ENCODE measurements around the gene ZNF444.

Gene ZNF444

DNA sequence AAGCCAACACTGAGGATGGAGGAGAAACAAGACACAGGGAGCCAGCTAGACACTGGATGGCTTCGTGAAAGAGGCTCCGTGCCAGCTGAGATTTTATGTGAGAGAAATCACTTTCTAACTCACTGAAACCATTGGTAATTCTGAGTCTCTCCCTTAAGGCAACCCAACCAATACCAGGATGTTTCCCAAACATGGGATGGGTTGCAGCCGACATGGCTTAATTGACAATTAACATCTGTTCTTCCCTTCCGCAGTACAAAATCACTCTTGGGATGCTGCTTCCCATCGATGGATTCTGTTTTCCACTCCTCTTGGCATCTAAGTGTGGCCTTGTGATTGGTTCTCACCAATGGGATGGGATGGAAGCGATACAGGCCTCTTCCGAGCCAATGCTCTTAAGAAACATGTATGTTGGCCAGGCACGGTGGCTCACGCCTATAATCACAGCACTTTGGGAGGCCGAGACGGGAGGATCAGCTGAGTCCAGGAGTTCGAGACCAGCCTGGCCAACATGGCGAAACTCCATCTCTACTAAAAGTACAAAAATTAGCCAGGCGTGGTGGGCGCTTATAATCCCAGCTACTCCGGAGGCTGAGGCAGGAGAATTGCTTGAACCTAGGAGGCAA, 17.7 kb upstream of the ZNF444 start:
- no peak for DNase-seq (ENCODE audit: low spot score)

- DNase-seq (ENCODE audit: low spot score): no peak
Observed at GRCh38 chr19:56124578-56124977, 16.5 kb upstream of the ZNF444 start.

GRCh38 chr19:56125806-56126590, 15.1 kb upstream of the ZNF444 start:
- no peak for DNase-seq (ENCODE audit: low spot score)

DNA sequence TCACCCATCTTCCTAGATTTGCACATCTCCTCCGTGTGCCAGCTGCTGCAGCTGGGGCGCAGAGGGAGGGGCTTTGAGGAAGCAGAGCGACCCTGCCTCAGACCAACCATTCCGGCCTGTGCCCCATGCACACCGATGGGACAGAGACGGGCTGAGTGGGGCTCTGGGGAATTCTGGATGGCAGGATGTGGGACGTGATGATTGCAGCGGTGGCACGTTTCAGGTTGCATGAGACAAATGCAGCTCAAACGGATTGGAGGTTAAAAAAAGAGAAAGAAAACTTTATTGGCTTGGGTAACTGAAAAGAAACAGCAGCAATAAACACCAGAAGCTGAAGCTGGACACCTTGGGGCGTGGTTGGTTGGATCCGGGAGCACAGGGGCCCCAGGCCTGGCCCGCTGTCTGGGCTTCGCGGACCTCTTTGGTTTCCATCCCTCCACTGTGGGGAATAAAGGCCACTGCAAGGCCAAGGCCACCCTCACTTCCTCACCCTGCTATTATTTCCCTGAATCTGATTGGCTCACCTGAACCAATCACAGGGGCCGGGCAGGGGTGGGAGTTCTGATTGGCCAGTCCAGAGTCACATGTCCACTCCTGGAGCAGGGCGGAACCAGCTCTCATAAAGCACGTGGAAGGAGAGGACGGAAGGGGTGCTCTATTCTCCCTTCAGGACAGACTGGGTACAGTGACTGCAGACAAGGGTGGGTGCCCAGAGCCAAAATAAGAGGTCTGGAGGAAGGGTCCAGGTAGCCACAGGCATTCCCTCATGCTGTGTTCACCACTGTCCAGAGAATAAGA, 13.9 kb upstream of the ZNF444 start:
- no peak for DNase-seq (ENCODE audit: low spot score)

- DNase-seq (ENCODE audit: low spot score): no peak
Observed at GRCh38 chr19:56130006-56130405, 11.1 kb upstream of the ZNF444 start.

GRCh38 chr19:56131651-56132050, 9.4 kb upstream of the ZNF444 start:
- DNase-seq (ENCODE audit: low spot score): no peak

GRCh38 chr19:56132316-56132822, 8.7 kb upstream of the ZNF444 start:
- no peak for DNase-seq (ENCODE audit: low spot score)

GRCh38 chr19:56133858-56134653, 7.0 kb upstream of the ZNF444 start:
- no peak for DNase-seq (ENCODE audit: low spot score)

- no peak for DNase-seq (ENCODE audit: low spot score)
Observed at GRCh38 chr19:56134654-56134921, 6.5 kb upstream of the ZNF444 start.

GRCh38 chr19:56136362-56136761, 4.7 kb upstream of the ZNF444 start:
- no peak for DNase-seq (ENCODE audit: low spot score)

- no peak for DNase-seq (ENCODE audit: low spot score)
Observed at GRCh38 chr19:56137405-56137804, 3.7 kb upstream of the ZNF444 start.

DNA sequence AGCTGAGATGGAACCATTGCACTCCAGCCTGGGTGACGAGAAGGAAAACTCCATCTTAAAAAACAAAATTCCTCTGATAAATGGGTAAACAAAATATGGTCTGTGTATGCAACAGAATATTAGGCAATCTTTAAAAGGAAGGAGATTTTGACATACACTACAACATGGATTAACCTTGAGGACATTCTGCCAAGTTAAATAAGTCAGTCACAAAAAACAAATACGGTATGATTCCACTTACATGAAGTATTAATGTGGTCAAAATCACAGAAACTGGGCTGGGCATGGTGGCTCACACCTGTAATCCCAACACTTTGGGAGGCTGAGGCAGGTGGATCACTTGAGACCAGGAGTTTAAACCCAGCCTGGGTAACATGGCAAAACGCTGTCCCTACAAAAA, 3.0 kb upstream of the ZNF444 start:
- DNase-seq (ENCODE audit: low spot score): no peak

GRCh38 chr19:56139847-56140582, 1.1 kb upstream of the ZNF444 start:
- no peak for DNase-seq (ENCODE audit: low spot score)

DNA sequence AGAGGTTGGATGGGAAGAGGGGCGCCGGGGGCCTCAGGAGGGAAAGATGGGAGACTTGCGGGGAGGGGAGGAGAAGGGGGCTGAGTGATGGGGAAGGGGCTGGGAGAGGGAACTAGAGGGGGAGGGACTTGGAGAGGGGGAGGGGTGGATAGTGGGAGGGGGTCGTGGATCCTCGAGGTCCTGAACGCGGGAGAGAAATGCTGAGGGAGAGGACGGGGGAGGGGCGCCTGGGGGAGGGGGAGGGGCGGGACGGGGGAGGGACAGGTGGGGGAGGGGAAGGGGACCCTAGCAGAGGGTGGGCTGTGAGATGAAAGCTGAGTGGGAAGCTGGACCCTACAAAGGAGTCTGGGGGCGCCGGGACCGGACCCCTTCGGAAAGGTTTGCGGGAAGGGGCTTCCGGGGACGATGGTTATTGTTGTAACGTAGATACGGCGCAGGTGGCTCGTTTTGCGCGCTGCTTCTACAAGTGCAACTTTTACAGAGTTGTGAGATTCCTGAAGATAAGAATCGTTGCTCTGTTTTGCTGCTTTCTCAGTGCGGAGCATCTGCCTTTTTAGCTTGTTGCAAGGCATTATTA, 418 bp downstream of the ZNF444 start:
- DNase-seq (ENCODE audit: low spot score): no peak

- DNase-seq (ENCODE audit: low spot score): no peak
Observed at GRCh38 chr19:56142087-56142787, 1.1 kb downstream of the ZNF444 start.

GRCh38 chr19:56142897-56143434, 1.9 kb downstream of the ZNF444 start:
- DNase-seq (ENCODE audit: low spot score): no peak

GRCh38 chr19:56144376-56144775, 3.3 kb downstream of the ZNF444 start:
- no peak for DNase-seq (ENCODE audit: low spot score)

GRCh38 chr19:56144831-56145230, 3.7 kb downstream of the ZNF444 start:
- no peak for DNase-seq (ENCODE audit: low spot score)

- DNase-seq (ENCODE audit: low spot score): no peak
Observed at GRCh38 chr19:56145698-56146097, 4.6 kb downstream of the ZNF444 start.

DNA sequence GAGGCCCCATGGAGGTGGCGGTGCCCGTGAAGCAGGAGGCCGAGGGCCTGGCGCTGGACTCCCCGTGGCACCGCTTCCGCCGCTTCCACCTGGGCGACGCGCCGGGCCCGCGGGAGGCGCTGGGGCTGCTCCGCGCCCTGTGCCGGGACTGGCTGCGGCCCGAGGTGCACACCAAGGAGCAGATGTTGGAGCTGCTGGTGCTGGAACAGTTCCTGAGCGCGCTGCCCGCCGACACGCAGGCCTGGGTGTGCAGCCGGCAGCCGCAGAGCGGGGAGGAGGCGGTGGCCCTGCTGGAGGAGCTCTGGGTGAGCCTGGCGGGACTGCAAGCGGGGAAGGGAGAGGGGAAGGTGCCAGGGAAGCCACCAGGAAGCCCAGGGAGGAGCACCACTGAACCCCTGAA, 5.8 kb downstream of the ZNF444 start:
- no peak for DNase-seq (ENCODE audit: low spot score)
